Smooth muscle cell of the pulmonary artery (primary cell): ENCODE results near the gene PIM2. TPM values are rescaled to one million over a fixed set of nuclear protein-coding genes. Genes with fewer than 3 reads are reported as not detected.

Source experiments
- total RNA-seq: library from RNA; depleted of rRNA; stranded (reverse); fragments of >200 nt; gene quantifications from 2 replicates; pipeline ENCODE4 v1.2.3, GENCODE V29; 2014

Gene PIM2
- 4.7 and 9.1 TPM in 2 replicates for total RNA-seq

DNA sequence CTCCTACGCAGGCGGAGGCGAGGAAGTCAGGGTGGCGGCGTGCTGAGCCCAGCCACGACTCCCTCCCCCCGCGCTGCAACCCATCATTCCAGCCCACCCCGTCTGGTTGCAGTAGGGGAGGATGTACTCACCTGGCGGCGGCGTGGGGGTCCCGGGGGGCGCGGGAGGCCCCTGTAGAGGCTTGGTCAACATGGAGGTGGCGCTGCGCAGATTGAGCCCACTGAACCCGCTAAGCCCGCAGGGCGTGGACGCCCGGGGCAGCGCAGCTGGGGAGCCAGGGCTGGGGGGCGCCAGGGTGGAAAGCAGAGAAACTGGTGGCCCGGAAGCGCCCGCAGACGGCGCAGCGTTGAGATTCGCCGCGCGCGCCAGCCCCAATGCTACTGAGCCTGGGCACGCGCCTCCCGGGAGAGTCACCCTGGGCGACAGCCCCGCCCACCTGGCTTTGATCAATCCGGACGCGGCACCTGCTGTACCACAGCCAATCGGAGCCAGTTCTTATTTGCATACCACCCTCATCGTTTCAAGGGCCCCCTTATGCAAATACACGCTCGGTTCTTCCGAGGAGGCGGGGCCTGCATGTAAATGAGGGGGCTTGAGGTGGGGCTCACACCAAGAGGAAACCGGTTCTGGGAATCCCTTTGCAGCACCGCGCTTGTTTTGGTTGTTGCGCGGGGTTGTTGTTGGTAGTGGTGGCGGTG is at the start of gene PIM2:
Gene PIM2 (minus strand): TSS at position 382 of the 698 bp plus-strand sequence. CDS start 190 bp downstream, at position 192.

DNA sequence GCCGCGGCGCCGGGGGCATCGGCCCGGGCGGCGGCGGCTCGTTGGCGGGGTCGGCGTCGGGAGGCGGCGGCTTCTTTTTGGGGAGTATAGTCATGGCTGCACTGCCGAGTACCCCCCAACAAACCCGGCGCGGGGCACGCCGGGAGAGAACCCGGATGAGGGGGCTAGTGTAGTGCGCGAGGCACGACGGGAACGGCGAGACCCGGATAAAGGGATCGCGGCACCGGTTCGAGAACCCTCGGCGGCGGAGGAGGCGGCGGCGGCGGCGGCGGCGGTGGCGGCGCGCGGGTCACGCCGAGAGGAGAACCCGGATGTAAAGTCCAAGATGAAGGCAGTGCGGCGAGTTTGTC is 38.6 kb upstream of the PIM2 start, which contains the start of gene OTUD5:
Gene OTUD5 (minus strand): TSS at position 131 of the 350 bp plus-strand sequence. CDS start 37 bp downstream, at position 94.

DNA sequence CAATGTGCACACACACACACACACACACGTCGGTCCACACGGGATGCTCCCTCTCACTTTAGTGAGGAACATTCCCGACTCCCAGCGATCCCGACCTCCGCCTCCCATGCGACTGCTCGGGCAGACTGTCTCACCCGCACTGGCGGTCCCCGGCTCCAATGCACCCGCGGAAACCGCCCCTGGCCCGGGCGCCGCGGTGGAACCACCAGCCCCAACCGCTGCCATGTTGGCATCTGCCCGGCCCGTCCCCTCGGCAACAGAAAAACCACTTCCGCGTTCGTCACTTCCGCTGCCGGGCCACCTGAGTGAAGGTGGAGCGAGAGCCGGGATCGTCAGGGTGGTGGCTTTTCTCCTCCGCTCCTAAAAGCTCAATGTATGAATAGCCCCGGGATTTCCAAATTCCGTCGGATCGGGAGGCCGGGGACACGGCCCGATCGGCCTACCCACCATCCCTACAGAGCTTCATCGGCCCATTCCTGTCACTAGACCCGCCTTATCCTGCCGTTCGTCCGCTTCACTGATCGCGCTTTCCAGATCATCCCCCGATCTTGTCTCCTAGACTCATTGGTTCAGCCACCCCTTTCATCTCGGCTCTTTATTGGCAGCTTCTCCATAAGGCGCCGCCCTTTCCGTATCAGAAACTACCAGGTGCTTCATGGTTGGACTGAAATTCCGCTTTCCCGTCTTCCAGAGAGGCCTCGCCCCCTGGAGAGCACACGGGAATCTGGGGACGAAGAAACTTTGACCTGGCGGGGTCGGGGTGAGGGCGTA is 7.2 kb downstream of the PIM2 start, which contains the start of gene SLC35A2:
Gene SLC35A2 (minus strand): TSS at position 235 of the 771 bp plus-strand sequence. CDS start 10 bp downstream, at position 225.

DNA sequence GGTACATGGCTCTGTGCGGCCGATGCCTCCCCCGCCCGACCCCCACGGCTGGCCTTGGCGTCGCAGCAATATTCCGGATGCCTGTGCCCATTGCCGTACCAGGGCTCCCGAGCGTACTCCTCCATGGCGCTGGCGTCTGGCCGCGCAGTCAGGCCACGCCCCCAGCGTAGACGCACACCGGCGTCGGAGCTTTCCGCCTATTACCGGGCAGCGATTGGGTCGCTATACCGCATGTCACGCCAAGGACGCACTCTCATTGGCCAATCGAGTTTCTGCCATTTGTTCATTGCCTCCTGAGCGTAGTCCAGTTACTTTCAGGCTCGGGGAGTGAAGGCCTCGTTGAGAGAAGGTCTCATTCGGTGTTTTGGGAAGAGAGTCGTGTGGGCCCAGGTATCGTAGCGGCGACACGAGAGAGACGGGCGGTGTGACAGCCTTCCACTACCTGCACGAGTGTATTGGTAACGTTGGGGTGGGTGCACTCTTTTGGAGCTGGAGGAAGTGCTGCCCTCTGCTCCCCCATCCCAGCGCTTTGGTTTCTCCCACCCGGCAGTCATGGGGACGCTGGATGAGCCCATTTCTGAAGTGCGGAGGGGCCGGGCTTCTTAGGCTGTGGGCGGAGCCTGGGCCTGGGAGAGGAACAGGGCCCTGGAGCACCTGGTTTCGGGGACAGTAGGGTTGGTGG is 21.1 kb downstream of the PIM2 start, which contains the start of the genes PQBP1 and TIMM17B:
Gene PQBP1 (plus strand): TSS at position 306 of the 682 bp plus-strand sequence. CDS start 580 bp downstream, outside the sequence.
Gene TIMM17B (minus strand): TSS at position 144 of the 682 bp plus-strand sequence. CDS start 19 bp downstream, at position 125.

Other genes with a start within 250 kb of the PIM2 start
- gene WAS, start 235.2 kb downstream of the PIM2 start, total RNA-seq: 0.13 TPM in 2 replicates
- 2.3 and 2.9 TPM in 2 replicates for gene SUV39H1, start 222.3 kb downstream of the PIM2 start, total RNA-seq
- not detected in 2 replicates for gene GLOD5, start 157.3 kb downstream of the PIM2 start, total RNA-seq
- not detected in 2 replicates for gene GATA1, start 132.4 kb downstream of the PIM2 start, total RNA-seq
- 39.1 and 42.2 TPM in 2 replicates for gene HDAC6, start 117.0 kb downstream of the PIM2 start, total RNA-seq
- gene ERAS, start 92.5 kb downstream of the PIM2 start, total RNA-seq: 0.13 TPM in 1 of 2 replicates, not detected in the other
- gene PCSK1N, start 83.4 kb downstream of the PIM2 start, total RNA-seq: 0.46 and 10.7 TPM in 2 replicates
- gene TIMM17B, start 21.3 kb downstream of the PIM2 start, total RNA-seq: 18.1 and 20.5 TPM in 2 replicates
- 33.8 and 36.0 TPM in 2 replicates for gene PQBP1, start 21.1 kb downstream of the PIM2 start, total RNA-seq
- gene SLC35A2, start 7.4 kb downstream of the PIM2 start, total RNA-seq: 18.2 and 19.7 TPM in 2 replicates
- 40.3 and 40.5 TPM in 2 replicates for gene OTUD5, start 38.6 kb upstream of the PIM2 start, total RNA-seq
- gene KCND1, start 52.8 kb upstream of the PIM2 start, total RNA-seq: 2.3 and 2.8 TPM in 2 replicates
- 22.3 and 24.3 TPM in 2 replicates for gene GRIPAP1, start 83.2 kb upstream of the PIM2 start, total RNA-seq
- 51.7 and 53.5 TPM in 2 replicates for gene TFE3, start 124.3 kb upstream of the PIM2 start, total RNA-seq
- 0.98 and 1.3 TPM in 2 replicates for gene CCDC120, start 140.0 kb upstream of the PIM2 start, total RNA-seq
- gene PRAF2, start 155.0 kb upstream of the PIM2 start, total RNA-seq: 28.1 and 28.6 TPM in 2 replicates
- 42.9 and 44.4 TPM in 2 replicates for gene WDR45, start 160.9 kb upstream of the PIM2 start, total RNA-seq
- 18.2 and 18.9 TPM in 2 replicates for gene GPKOW, start 204.7 kb upstream of the PIM2 start, total RNA-seq
- 2.2 and 4.2 TPM in 2 replicates for gene MAGIX, start 243.7 kb upstream of the PIM2 start, total RNA-seq